ENCODE results near the gene GAK.

- TF ChIP-seq CTCF (IDR thresholded peaks at IDR 0.05) (no peak), EZH2 (IDR thresholded peaks at IDR 0.05) (no peak)
Observed at GRCh38 chr4:829291-829690, 102.8 kb downstream of the GAK start.
